Neural progenitor cell (in vitro differentiated cells): ENCODE measurements around the gene NAB2. TPM values are rescaled to one million over a fixed set of nuclear protein-coding genes. Genes with fewer than 3 reads are reported as not detected.

ENCODE experiments used
- DNase-seq: peaks from one replicate; pipeline ENCODE4 v3.0.0-alpha.2; 2016; ENCODE audit warnings: low spot score
- H2AFZ ChIP-seq: fragments of 200-600 bp; sonication (generic); replicated peaks from 2 replicates; pipeline ENCODE4 v1.6.1; 2016; ENCODE audit warnings: antibody characterized with exemption
- H3F3A ChIP-seq: fragments of 200-600 bp; sonication (generic); 2 replicates; pipeline ENCODE4 v1.6.1; 2016; ENCODE audit warnings: antibody characterized with exemption, low read depth
- H3K27ac ChIP-seq: fragments of 200-600 bp; sonication (generic); 2 replicates; pipeline ENCODE4 v1.5.1; 2016; ENCODE audit warnings: mild to moderate bottlenecking
- H3K27me3 ChIP-seq: fragments of 200-600 bp; sonication (generic); 2 replicates; pipeline ENCODE4 v1.6.1; 2016; ENCODE audit warnings: mild to moderate bottlenecking, moderate library complexity
- H3K36me3 ChIP-seq: fragments of 200-600 bp; sonication (generic); 2 replicates; pipeline ENCODE4 v1.5.1; 2016
- H3K4me1 ChIP-seq: fragments of 200-600 bp; sonication (generic); 2 replicates; pipeline ENCODE4 v1.6.1; 2016; ENCODE audit warnings: mixed run types
- H3K4me2 ChIP-seq: fragments of 200-600 bp; sonication (generic); 2 replicates; pipeline ENCODE4 v1.6.1; 2016
- H3K4me3 ChIP-seq: fragments of 200-600 bp; sonication (generic); 2 replicates; pipeline ENCODE4 v1.5.1; 2016
- H3K79me2 ChIP-seq: fragments of 200-600 bp; sonication (generic); 2 replicates; pipeline ENCODE4 v1.6.1; 2016; ENCODE audit warnings: low read depth
- H3K9ac ChIP-seq: fragments of 200-600 bp; sonication (generic); 2 replicates; pipeline ENCODE4 v1.6.1; 2016
- H3K9me3 ChIP-seq: fragments of 200-600 bp; sonication (generic); 2 replicates; pipeline ENCODE4 v1.5.1; 2016; ENCODE audit warnings: low read depth
- H4K20me1 ChIP-seq: fragments of 200-600 bp; sonication (generic); 2 replicates; pipeline ENCODE4 v1.6.1; 2016; ENCODE audit warnings: low read depth
- H3K27ac Mint-ChIP-seq: 3 replicates; pipeline ENCODE4 v1.8.0; 2021; ENCODE audit warnings: mixed read lengths
- H3K27me3 Mint-ChIP-seq: 2 replicates; pipeline ENCODE4 v1.8.0; 2022; ENCODE audit warnings: low read depth, mild to moderate bottlenecking, inconsistent platforms, moderate library complexity, mixed read lengths; ENCODE audit not compliant: insufficient read depth
- H3K36me3 Mint-ChIP-seq: 3 replicates; pipeline ENCODE4 v1.8.0; 2021; ENCODE audit warnings: mixed read lengths
- H3K4me1 Mint-ChIP-seq: 3 replicates; pipeline ENCODE4 v1.8.0; 2021; ENCODE audit warnings: mixed read lengths
- H3K4me3 Mint-ChIP-seq: 3 replicates; pipeline ENCODE4 v1.8.0; 2021; ENCODE audit warnings: mild to moderate bottlenecking, moderate library complexity, mixed read lengths
- H3K9me3 Mint-ChIP-seq: 3 replicates; pipeline ENCODE4 v1.8.0; 2020; ENCODE audit warnings: mixed read lengths
- EZH2 ChIP-seq: fragments of 200-600 bp; sonication (generic); IDR thresholded peaks from 2 replicates; pipeline ENCODE4 v1.6.1; 2017; ENCODE audit warnings: antibody characterized with exemption, mild to moderate bottlenecking, moderate library complexity
- EZH2phosphoT487 ChIP-seq: fragments of 200-600 bp; sonication (generic); IDR thresholded peaks from 2 replicates; pipeline ENCODE4 v1.6.1; 2017; ENCODE audit warnings: antibody characterized with exemption
- total RNA-seq: library from RNA; depleted of rRNA; stranded (reverse); fragments of >200 nt; gene quantifications from 2 replicates; pipeline ENCODE4 v1.2.3, GENCODE V29; 2015; ENCODE audit warnings: low replicate concordance
- TF ChIP-seq, protein P1 (sequence below): fragments of 200-600 bp; sonication (generic); IDR thresholded peaks from 2 replicates; pipeline ENCODE4 v1.5.1; 2017; ENCODE audit warnings: antibody characterized with exemption, mild to moderate bottlenecking

The NAB2 gene
- total RNA-seq, 1 donor from 2014 or later: 19.8 TPM

DNA sequence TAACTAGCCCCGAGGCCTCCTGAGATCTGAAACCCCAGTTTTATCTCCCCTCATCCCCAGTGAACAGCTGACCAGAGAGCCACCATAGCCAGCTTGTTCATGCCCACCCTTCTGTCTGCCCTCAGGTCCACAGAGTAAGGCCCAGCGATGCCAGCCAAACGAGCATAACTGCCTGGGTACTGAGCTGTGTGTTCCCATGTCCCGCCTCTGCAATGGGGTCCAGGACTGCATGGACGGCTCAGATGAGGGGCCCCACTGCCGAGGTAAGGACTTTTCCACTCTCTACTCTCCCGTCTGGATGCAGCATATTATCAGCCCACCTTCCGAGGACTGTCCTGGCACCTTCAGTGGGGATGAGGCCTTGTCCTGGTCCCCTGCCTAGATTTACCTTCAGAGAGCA, 52.3 kb downstream of the NAB2 start:
- H3K79me2 ChIP-seq: peaks cover 18% of the 10 kb centered on the region
- no peak overlapping the region for H2AFZ ChIP-seq
- H3K36me3 ChIP-seq: no peaks in the 10 kb centered on the region
- peaks cover 2% of the 10 kb centered on the region for H3K4me1 ChIP-seq
- H3K4me2 ChIP-seq: no peak overlapping the region
- peaks cover 33% of the 10 kb centered on the region for H3K36me3 Mint-ChIP-seq
- peaks cover 53% of the 10 kb centered on the region for H4K20me1 ChIP-seq
- H3K27ac Mint-ChIP-seq: no peak overlapping the region
- peaks cover 41% of the 10 kb centered on the region for H3K4me1 Mint-ChIP-seq
- no peak overlapping the region for H3K9ac ChIP-seq
- no peaks in the 10 kb centered on the region for H3K9me3 ChIP-seq
- TF ChIP-seq, protein P1, sequence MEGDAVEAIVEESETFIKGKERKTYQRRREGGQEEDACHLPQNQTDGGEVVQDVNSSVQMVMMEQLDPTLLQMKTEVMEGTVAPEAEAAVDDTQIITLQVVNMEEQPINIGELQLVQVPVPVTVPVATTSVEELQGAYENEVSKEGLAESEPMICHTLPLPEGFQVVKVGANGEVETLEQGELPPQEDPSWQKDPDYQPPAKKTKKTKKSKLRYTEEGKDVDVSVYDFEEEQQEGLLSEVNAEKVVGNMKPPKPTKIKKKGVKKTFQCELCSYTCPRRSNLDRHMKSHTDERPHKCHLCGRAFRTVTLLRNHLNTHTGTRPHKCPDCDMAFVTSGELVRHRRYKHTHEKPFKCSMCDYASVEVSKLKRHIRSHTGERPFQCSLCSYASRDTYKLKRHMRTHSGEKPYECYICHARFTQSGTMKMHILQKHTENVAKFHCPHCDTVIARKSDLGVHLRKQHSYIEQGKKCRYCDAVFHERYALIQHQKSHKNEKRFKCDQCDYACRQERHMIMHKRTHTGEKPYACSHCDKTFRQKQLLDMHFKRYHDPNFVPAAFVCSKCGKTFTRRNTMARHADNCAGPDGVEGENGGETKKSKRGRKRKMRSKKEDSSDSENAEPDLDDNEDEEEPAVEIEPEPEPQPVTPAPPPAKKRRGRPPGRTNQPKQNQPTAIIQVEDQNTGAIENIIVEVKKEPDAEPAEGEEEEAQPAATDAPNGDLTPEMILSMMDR: no peak
- TF ChIP-seq EZH2phosphoT487 (no peak), EZH2 (no peak)
- H3K4me3 Mint-ChIP-seq: no peak overlapping the region
- DNase-seq: no peak
- H3F3A ChIP-seq: no peaks in the 10 kb centered on the region
- H3K9me3 Mint-ChIP-seq: no peaks in the 10 kb centered on the region
- no peak overlapping the region for H3K27ac ChIP-seq
- no peaks in the 10 kb centered on the region for H3K27me3 Mint-ChIP-seq
- no peaks in the 10 kb centered on the region for H3K27me3 ChIP-seq
- no peak overlapping the region for H3K4me3 ChIP-seq

DNA sequence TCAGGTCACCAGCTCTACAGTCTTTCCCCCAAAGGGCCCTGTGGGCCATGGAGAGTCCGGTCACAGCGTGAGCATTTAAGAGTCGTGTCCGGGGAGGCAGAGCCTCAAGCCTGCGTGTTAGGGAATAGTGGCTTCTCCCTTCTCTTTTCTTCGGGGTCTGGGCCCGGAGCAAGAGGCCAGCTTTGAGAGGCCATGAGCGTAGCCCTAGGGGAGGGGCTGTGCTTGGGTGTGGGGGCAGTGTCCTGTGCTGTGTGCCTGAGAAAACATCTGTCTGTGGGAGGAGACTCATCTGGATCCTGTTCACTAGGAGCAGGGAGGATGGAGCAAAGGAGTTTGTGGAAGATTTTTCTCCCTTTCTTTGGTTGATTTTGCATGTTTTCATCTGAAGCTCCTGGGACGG, 53.2 kb downstream of the NAB2 start:
- Histone ChIP-seq H3K27ac (no peak overlapping the region), H3K27me3 (no peaks in the 10 kb centered on the region), H3K9me3 (no peaks in the 10 kb centered on the region), H2AFZ (no peak overlapping the region), H3K4me1 (no peaks in the 10 kb centered on the region), H3K79me2 (peaks cover 9% of the 10 kb centered on the region), H3F3A (no peaks in the 10 kb centered on the region), H4K20me1 (peaks cover 52% of the 10 kb centered on the region), H3K36me3 (no peaks in the 10 kb centered on the region), H3K9ac (no peak overlapping the region), H3K4me2 (no peak overlapping the region), H3K4me3 (no peak overlapping the region)
- peaks cover 33% of the 10 kb centered on the region for H3K36me3 Mint-ChIP-seq
- no peak overlapping the region for H3K4me3 Mint-ChIP-seq
- TF ChIP-seq EZH2 (no peak), EZH2phosphoT487 (no peak)
- TF ChIP-seq, protein P1: no peak
- H3K27me3 Mint-ChIP-seq: no peaks in the 10 kb centered on the region
- DNase-seq: no peak
- H3K27ac Mint-ChIP-seq: peak overlapping the region; percentile 74
- peaks cover 39% of the 10 kb centered on the region for H3K4me1 Mint-ChIP-seq
- H3K9me3 Mint-ChIP-seq: no peaks in the 10 kb centered on the region

DNA sequence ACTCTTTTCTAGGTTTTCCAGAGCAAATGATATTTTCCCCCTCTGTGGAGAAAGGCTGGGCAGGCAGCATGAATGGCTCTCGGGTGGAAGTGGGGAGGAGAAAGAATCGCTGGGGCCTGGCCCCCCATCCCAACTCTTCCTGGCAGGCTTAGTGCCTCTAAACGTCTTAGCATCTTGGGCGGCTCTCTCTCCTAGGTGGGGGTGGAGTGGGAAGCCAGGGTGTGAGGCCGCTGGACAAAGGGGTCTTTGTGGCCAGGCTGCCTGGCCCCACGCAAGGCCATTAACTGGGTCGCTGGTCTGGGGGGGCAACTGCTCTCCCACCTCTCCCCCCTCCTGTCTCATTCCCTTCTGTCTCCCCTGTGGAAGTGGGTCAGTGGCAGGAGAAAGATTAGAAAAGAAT, 53.8 kb downstream of the NAB2 start:
- H3K4me1 ChIP-seq: no peaks in the 10 kb centered on the region
- peaks cover 45% of the 10 kb centered on the region for H3K4me1 Mint-ChIP-seq
- H3K36me3 Mint-ChIP-seq: peaks cover 33% of the 10 kb centered on the region

More for the DNA sequence above, 53.8 kb downstream of the NAB2 start:
- DNase-seq: no peak
- Mint-ChIP-seq H3K9me3 (no peaks in the 10 kb centered on the region), H3K27ac (peak overlapping the region; percentile 74), H3K4me3 (no peak overlapping the region), H3K27me3 (no peaks in the 10 kb centered on the region)
- Histone ChIP-seq H2AFZ (no peak overlapping the region), H3F3A (no peaks in the 10 kb centered on the region), H3K36me3 (no peaks in the 10 kb centered on the region), H3K27me3 (no peaks in the 10 kb centered on the region), H3K9me3 (no peaks in the 10 kb centered on the region), H3K4me3 (no peak overlapping the region), H3K27ac (no peak overlapping the region), H3K4me2 (no peak overlapping the region), H3K9ac (no peak overlapping the region), H4K20me1 (peaks cover 52% of the 10 kb centered on the region), H3K79me2 (peaks cover 3% of the 10 kb centered on the region)
- TF ChIP-seq EZH2phosphoT487: no peak
- TF ChIP-seq, protein P1: no peak
- no peak for TF ChIP-seq EZH2
